ENCODE data around the gene EIF2A.

The EIF2A gene

GRCh38 chr3:150603980-150604319 lies 57.4 kb downstream of the EIF2A start:
- TF ChIP-seq GATA3 (IDR thresholded peaks at IDR 0.05; ENCODE audit: low read depth, low read length) (no peak), GATA2 (IDR thresholded peaks at IDR 0.05; ENCODE audit: low read depth, low read length) (no peak)

- no peak for TF ChIP-seq GATA2 (IDR thresholded peaks at IDR 0.05; ENCODE audit: low read depth, low read length)
- TF ChIP-seq GATA3 (IDR thresholded peaks at IDR 0.05; ENCODE audit: low read depth, low read length), result no peak
Observed at GRCh38 chr3:150605998-150606641, 59.5 kb downstream of the EIF2A start.

DNA sequence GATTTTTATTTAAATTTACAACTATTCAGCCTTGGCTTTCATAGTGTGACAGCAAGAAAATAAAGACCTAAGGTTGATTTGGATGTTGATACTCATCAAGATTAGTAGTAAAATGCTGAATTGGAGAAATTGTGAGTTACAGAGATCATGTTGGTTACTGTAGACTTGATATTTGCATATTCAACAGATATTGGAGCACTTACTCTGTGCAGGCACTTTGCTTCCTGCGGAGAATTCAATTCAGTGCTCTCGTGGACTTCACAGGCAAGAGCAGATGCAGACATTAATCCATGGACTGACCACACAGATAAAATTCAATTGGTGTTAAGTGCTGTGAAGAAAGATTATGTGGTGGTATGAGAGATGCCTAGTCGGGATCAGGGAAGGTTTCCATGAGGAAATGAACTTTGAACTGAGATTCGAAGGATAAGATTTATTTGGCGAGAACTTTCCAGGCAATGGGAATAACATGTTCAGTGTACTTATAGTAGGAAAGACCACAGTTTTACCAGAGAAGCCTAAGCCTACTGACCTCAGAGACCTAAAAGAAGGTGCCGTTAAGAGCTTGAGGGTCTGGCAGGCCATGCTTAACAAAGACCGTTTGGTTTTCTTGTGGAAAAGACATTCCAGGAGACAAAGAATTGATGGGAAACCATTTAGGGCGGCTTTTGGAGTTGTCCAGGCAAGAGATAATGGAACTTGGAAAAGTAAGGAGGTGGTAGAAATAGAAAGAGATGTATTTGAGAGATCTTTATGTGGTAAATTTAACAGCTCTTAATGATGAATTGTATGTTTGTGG lies 60.9 kb downstream of the EIF2A start:
- TF ChIP-seq GATA3 (IDR thresholded peaks at IDR 0.05; ENCODE audit: low read depth, low read length) (no peak), GATA2 (IDR thresholded peaks at IDR 0.05; ENCODE audit: low read depth, low read length) (no peak)

DNA sequence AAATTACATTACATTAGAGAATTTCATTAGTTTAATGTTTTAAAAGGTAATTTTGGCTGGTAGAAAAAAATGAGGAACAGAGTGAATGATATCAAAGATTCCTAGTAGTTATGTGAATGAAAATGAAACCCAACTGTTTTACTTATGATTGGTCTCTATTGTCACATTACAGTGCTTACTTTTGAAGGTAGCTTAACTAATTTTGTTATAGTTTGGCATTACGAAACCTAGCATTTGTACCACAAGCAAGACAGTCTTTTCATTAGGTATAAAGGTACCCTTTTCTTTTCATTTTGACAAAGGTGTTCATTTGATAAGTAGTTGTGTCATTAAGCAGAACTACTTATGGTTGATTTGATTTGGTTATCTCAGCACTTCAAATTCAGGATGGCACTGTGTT lies 63.4 kb downstream of the EIF2A start:
- no peak for TF ChIP-seq GATA2 (IDR thresholded peaks at IDR 0.05; ENCODE audit: low read depth, low read length)
- no peak for TF ChIP-seq GATA3 (IDR thresholded peaks at IDR 0.05; ENCODE audit: low read depth, low read length)

- TF ChIP-seq GATA3 (IDR thresholded peaks at IDR 0.05; ENCODE audit: low read depth, low read length), result no peak
Observed at GRCh38 chr3:150610785-150611184, 64.2 kb downstream of the EIF2A start.

DNA sequence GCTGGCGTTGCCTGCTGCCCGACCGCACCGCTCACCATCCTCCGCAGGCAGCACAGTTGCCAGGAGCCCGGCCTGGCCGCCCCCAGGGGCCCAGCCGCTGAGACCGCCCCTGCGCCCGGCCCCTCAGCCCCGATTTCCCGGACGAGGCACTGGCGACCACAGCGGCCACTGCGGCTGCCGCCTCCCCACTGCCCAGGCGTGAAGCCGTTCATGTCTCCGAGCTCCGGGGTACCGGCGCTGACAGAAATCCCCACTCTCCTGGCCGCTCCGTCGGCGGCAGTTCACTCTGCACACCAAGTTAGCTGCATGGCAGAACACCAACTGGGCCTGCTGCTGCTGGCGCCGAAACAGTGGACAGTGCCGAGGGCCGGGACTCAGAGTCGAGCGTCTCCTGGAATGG lies 65.1 kb downstream of the EIF2A start:
- TF ChIP-seq GATA3 (IDR thresholded peaks at IDR 0.05; ENCODE audit: low read depth, low read length), result no peak
- TF ChIP-seq GATA2 (IDR thresholded peaks at IDR 0.05; ENCODE audit: low read depth, low read length), result no peak

DNA sequence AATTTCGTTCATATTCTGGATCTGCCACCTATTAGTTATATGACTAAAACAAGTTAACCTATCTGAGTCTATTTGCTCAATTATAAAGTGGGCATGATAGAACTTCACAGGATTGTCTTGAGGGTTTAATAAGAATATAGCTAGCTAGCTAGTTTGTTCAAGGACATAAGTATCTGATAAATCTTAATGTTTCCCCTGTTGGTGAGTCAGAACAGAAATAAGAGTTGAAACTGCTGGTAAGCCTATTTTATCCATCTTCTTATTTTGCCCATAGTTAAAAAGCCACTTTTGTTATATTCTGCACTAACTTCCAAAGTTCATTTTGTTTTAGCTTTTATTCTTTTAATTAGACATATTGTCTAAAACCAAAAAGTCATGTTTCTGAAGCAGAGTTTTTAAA lies 65.9 kb downstream of the EIF2A start:
- TF ChIP-seq GATA2 (IDR thresholded peaks at IDR 0.05; ENCODE audit: low read depth, low read length), result no peak
- TF ChIP-seq GATA3 (IDR thresholded peaks at IDR 0.05; ENCODE audit: low read depth, low read length), result no peak

- TF ChIP-seq GATA3 (IDR thresholded peaks at IDR 0.05; ENCODE audit: low read depth, low read length) (no peak), GATA2 (IDR thresholded peaks at IDR 0.05; ENCODE audit: low read depth, low read length) (no peak)
Observed at GRCh38 chr3:150613034-150613433, 66.4 kb downstream of the EIF2A start.

DNA sequence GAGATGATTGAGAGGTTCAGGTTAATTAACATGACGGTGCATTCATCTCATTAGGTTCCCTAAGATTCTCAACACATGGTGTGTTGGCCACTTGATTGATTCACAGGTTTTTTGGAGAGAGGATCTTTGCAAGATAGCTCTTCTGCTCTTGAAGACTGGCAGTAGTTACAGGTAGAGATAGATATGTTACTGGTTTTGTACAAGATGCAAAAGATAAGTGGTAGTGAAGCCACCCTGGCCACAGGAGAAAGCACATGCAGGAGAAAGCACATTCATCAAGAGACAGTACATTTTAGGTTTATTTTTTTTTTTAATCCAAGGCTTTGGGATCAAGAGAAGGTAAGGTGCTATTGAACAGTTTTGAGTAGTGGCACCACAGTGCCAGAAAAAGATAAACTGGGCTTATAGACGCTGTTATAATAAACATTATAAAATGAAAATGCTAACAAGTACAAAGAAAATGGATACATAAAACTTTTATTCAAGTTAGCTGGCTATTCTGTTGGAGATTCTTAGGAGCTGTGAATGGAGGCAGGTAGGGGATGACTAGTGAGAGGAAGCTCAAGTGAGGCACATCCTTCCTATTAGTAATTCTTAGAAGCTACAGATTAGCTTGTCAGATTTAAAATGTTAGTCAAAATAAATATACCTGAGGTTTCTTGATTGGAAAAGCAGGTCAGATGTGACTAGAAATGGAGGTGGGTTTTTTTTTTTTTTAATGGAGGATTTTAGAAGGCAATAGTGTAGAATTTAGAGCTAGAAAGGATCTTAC lies 67.3 kb downstream of the EIF2A start:
- TF ChIP-seq GATA2 (IDR thresholded peaks at IDR 0.05; ENCODE audit: low read depth, low read length) (no peak), GATA3 (IDR thresholded peaks at IDR 0.05; ENCODE audit: low read depth, low read length) (no peak)

GRCh38 chr3:150620002-150620689 lies 73.6 kb downstream of the EIF2A start:
- TF ChIP-seq GATA3 (IDR thresholded peaks at IDR 0.05; ENCODE audit: low read depth, low read length) (no peak), GATA2 (IDR thresholded peaks at IDR 0.05; ENCODE audit: low read depth, low read length) (no peak)

DNA sequence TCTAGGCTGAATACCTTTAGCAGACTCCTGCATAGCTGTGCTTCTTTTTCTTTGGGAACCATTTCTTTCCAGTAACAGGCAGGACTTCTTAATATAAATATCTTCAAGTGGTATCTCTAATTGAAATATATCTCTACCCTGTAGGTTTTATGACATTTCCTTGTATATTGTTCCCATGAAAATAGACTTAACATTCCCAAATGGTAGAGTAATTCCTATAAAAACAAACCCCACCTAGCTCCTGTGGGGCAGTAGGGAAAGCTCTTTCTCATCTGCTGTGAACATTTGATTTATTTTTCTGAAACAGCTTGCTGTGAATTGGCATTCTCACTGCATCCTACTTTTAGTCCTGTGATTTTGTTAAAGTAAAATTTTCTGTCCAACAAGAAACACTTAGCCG lies 77.4 kb downstream of the EIF2A start:
- TF ChIP-seq GATA2 (IDR thresholded peaks at IDR 0.05; ENCODE audit: low read depth, low read length) (no peak), GATA3 (IDR thresholded peaks at IDR 0.05; ENCODE audit: low read depth, low read length) (no peak)

DNA sequence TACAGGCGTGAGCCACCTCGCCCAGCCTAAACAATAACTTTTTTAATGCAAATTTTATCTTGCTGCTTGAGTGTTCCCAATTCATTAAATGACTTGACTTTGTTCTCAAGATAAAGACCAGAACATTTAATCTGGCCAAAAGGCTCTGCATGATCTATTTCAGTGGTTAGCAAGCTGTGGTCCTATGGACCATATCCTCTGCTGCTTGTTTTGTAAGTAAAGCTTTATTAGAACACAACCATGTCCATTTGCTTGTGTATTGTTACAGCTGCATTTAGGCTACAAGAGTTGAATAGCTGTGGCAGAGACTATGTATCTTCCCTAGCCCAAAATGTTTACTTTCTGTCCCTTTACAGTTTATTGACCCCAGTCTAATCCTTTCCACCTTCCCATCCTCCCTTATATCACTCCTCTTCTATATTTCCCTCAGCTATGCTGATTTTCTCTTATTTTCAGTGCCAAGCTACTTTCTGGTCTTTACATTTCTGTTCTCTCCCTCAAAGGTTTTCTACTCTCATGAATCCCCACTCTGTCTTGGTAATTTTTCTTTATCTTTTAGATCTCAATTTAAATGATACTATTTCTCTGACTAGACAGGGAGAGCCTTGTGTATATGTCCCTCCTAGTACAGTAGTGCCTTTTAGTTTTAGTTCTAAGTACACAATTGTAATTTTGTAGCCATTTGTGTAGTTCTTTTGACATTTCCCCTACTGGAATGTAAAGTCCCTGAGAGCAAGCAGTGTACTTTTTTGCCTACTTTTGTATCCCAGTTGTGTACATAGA lies 79.8 kb downstream of the EIF2A start:
- no peak for TF ChIP-seq GATA3 (IDR thresholded peaks at IDR 0.05; ENCODE audit: low read depth, low read length)
- TF ChIP-seq GATA2 (IDR thresholded peaks at IDR 0.05; ENCODE audit: low read depth, low read length), result no peak

DNA sequence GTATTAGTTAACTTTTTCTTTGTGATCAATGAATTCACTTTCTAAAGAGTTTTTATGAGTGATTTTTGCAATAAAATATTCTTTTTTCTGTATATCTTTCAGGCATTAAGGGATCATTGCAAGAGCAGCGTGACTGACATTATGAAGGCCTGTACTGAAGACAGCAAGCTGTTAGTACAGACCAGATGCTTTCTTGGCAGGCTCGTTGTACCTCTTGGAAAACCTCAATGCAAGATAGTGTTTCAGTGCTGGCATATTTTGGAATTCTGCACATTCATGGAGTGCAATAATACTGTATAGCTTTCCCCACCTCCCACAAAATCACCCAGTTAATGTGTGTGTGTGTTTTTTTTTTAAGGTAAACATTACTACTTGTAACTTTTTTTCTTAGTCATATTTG lies 81.0 kb downstream of the EIF2A start:
- no peak for TF ChIP-seq GATA3 (IDR thresholded peaks at IDR 0.05; ENCODE audit: low read depth, low read length)
- no peak for TF ChIP-seq GATA2 (IDR thresholded peaks at IDR 0.05; ENCODE audit: low read depth, low read length)
